Mucosa of rectum (tissue), 2 donors: ENCODE data around the gene POLR2E.
A peak's percentile ranks its signal among the peaks of the same experiment; 100 is the strongest.

Experiments
- H3K27ac ChIP-seq, 2 donors: one replicate each; pipeline ENCODE4 v1.7.0; 2013; ENCODE audit warnings: inconsistent platforms in 2 of 2, low read depth in 2 of 2, low read length in 2 of 2
- H3K27me3 ChIP-seq, 2 donors: one replicate each; pipeline ENCODE4 v1.7.0; 2013; ENCODE audit warnings: low read length in 2 of 2; ENCODE audit not compliant: control insufficient read depth in 2 of 2, insufficient read depth in 2 of 2
- H3K36me3 ChIP-seq, 2 donors: one replicate each; pipeline ENCODE4 v1.7.0; 2013; ENCODE audit warnings: low read length in 2 of 2; ENCODE audit not compliant: control insufficient read depth in 2 of 2, insufficient read depth in 2 of 2
- H3K4me1 ChIP-seq, 2 donors: one replicate each; pipeline ENCODE4 v1.7.0; 2013; ENCODE audit warnings: low read length in 2 of 2, mild to moderate bottlenecking in 1 of 2; ENCODE audit not compliant: control insufficient read depth in 2 of 2, insufficient read depth in 2 of 2
- H3K4me3 ChIP-seq, 2 donors: one replicate each; pipeline ENCODE4 v1.7.0; 2013; ENCODE audit warnings: low read length in 2 of 2
- H3K9ac ChIP-seq, 2 donors: one replicate each; pipeline ENCODE4 v1.7.0; 2013; ENCODE audit warnings: low read length in 2 of 2, low read depth in 1 of 2, mild to moderate bottlenecking in 1 of 2
- H3K9me3 ChIP-seq, 2 donors: one replicate each; pipeline ENCODE4 v1.7.0; 2013; ENCODE audit warnings: low read length in 2 of 2; ENCODE audit not compliant: control insufficient read depth in 2 of 2
- donor health status: healthy.
- donor health status: Normal muscosa, but diverticular disease.

The POLR2E gene

GRCh38 chr19:1094978-1095701, at the start of gene POLR2E:
TSS of gene POLR2E (minus strand) at chr19:1095375. CDS start at chr19:1095315, 60 bp downstream.
- peaks cover 9 to 15% of the 10 kb centered on the region in 2 donors for H3K36me3 ChIP-seq

GRCh38 chr19:1144741-1145140, 49.6 kb upstream of the POLR2E start:
- no peaks in the 10 kb centered on the region for H3K9me3 ChIP-seq
- H3K9ac ChIP-seq, result no peak overlapping the region
- H3K27me3 ChIP-seq, result no peaks in the 10 kb centered on the region
- no peak overlapping the region for H3K4me3 ChIP-seq
- peaks cover 16 to 17% of the 10 kb centered on the region in 2 donors for H3K36me3 ChIP-seq
- no peak overlapping the region for H3K27ac ChIP-seq
- H3K4me1 ChIP-seq, result no peaks in the 10 kb centered on the region

More at GRCh38 chr19:1094978-1095701, at the start of gene POLR2E:
- peak within 1 kb of the TSS; percentile 73 to 93 for H3K4me3 ChIP-seq
- H3K4me1 ChIP-seq, result peaks cover 22 to 25% of the 10 kb centered on the region in 2 donors
- H3K27ac ChIP-seq, result peak within 1 kb of the TSS; percentile 52 to 63
- H3K27me3 ChIP-seq, result no peaks in the 10 kb centered on the region
- peak within 1 kb of the TSS; percentile 80 to 90 for H3K9ac ChIP-seq
- no peaks in the 10 kb centered on the region for H3K9me3 ChIP-seq

- H3K36me3 ChIP-seq, result peaks cover 13 to 17% of the 10 kb centered on the region in 2 donors
- no peak overlapping the region for H3K9ac ChIP-seq
- H3K9me3 ChIP-seq, result no peaks in the 10 kb centered on the region
- H3K4me1 ChIP-seq, result no peaks in the 10 kb centered on the region
- H3K27me3 ChIP-seq, result no peaks in the 10 kb centered on the region
- no peak overlapping the region for H3K27ac ChIP-seq
- no peak overlapping the region for H3K4me3 ChIP-seq
Observed at GRCh38 chr19:1143828-1144399, 48.7 kb upstream of the POLR2E start.

- Histone ChIP-seq H3K9me3 (no peaks in the 10 kb centered on the region), H3K27ac (no peak overlapping the region), H3K27me3 (no peaks in the 10 kb centered on the region), H3K4me3 (no peak overlapping the region), H3K36me3 (peaks cover 12 to 16% of the 10 kb centered on the region in 2 donors), H3K9ac (no peak overlapping the region), H3K4me1 (peaks cover under 1% of the 10 kb centered on the region in 2 donors)
Observed at GRCh38 chr19:1141944-1142343, 46.8 kb upstream of the POLR2E start.

- no peaks in the 10 kb centered on the region for H3K9me3 ChIP-seq
- peaks cover 15 to 16% of the 10 kb centered on the region in 2 donors for H3K4me1 ChIP-seq
- no peak overlapping the region for H3K27ac ChIP-seq
- H3K9ac ChIP-seq, result no peak overlapping the region
- H3K36me3 ChIP-seq, result peaks cover 4 to 6% of the 10 kb centered on the region in 2 donors
- no peak overlapping the region for H3K4me3 ChIP-seq
- H3K27me3 ChIP-seq, result no peaks in the 10 kb centered on the region
Observed at GRCh38 chr19:1140272-1141027, 45.3 kb upstream of the POLR2E start.

GRCh38 chr19:1139126-1139525, 44.0 kb upstream of the POLR2E start:
- Histone ChIP-seq H3K27ac (no peak overlapping the region), H3K27me3 (no peaks in the 10 kb centered on the region), H3K9ac (no peak overlapping the region), H3K4me3 (no peak overlapping the region), H3K4me1 (peaks cover 18 to 21% of the 10 kb centered on the region in 2 donors), H3K9me3 (no peaks in the 10 kb centered on the region), H3K36me3 (peaks cover 4 to 6% of the 10 kb centered on the region in 2 donors)

GRCh38 chr19:1138121-1138520, 42.9 kb upstream of the POLR2E start:
- no peak overlapping the region for H3K4me3 ChIP-seq
- H3K9ac ChIP-seq, result no peak overlapping the region
- H3K4me1 ChIP-seq, result peaks cover 18 to 24% of the 10 kb centered on the region in 2 donors
- H3K27ac ChIP-seq, result no peak overlapping the region
- H3K36me3 ChIP-seq, result peaks cover 4 to 6% of the 10 kb centered on the region in 2 donors
- no peaks in the 10 kb centered on the region for H3K9me3 ChIP-seq
- no peaks in the 10 kb centered on the region for H3K27me3 ChIP-seq

GRCh38 chr19:1136621-1137317, 41.6 kb upstream of the POLR2E start:
- Histone ChIP-seq H3K27me3 (no peaks in the 10 kb centered on the region), H3K9me3 (no peaks in the 10 kb centered on the region), H3K36me3 (peaks cover 0 to under 1% of the 10 kb centered on the region in 2 donors), H3K4me1 (peaks cover 28 to 32% of the 10 kb centered on the region in 2 donors), H3K4me3 (no peak overlapping the region), H3K9ac (peak overlapping the region; percentile 8 to 44), H3K27ac (peak overlapping the region; percentile 75 to 82)

- Histone ChIP-seq H3K9ac (peak overlapping the region; percentile 24 to 44), H3K9me3 (no peaks in the 10 kb centered on the region), H3K27ac (peak overlapping the region; percentile 75 to 82), H3K4me1 (peaks cover 33 to 36% of the 10 kb centered on the region in 2 donors), H3K27me3 (no peaks in the 10 kb centered on the region), H3K4me3 (peak overlapping the region; percentile 7 to 19), H3K36me3 (no peaks in the 10 kb centered on the region)
Observed at GRCh38 chr19:1136201-1136600, 41.0 kb upstream of the POLR2E start.
